Sigmoid colon (tissue), 7 donors: ENCODE measurements around the gene WTAP. TPM values are rescaled to one million over a fixed set of nuclear protein-coding genes. Genes with fewer than 3 reads are reported as not detected.
A peak's percentile ranks its signal among the peaks of the same experiment; 100 is the strongest.

Source experiments
- DNase-seq: peaks from one replicate; pipeline ENCODE4 v3.0.0-alpha.2; 2019
- H3K27ac ChIP-seq, 4 donors: fragments of 200-600 bp; sonication (generic); one replicate each; pipeline ENCODE4 v1.5.1; 2016 to 2019; ENCODE audit warnings: mild to moderate bottlenecking in 1 of 4
- H3K27me3 ChIP-seq, 3 donors: fragments of 200-600 bp; sonication (generic); one replicate each; pipeline ENCODE4 v1.5.1; 2019; ENCODE audit warnings: mild to moderate bottlenecking in 1 of 3
- H3K36me3 ChIP-seq, 4 donors: fragments of 200-600 bp; sonication (generic); one replicate each; pipeline ENCODE4 v1.5.1; 2016 to 2019
- H3K4me1 ChIP-seq, 4 donors: fragments of 200-600 bp; sonication (generic); one replicate each; pipeline ENCODE4 v1.5.1; 2017 to 2019
- H3K4me3 ChIP-seq, 4 donors: fragments of 200-600 bp; sonication (generic); one replicate each; pipeline ENCODE4 v1.5.1; 2017 to 2019; ENCODE audit warnings: mild to moderate bottlenecking in 2 of 4, moderate library complexity in 1 of 4
- H3K9me3 ChIP-seq, 4 donors: fragments of 200-600 bp in 3 of 4; sonication (generic) in 3 of 4; one replicate each; pipeline versions ENCODE4 v1.5.1 to v1.6.1; 2013 to 2019
- EP300 ChIP-seq, 4 donors: sonication (generic); formaldehyde crosslinking; IDR thresholded peaks; one replicate each; pipeline ENCODE4 v1.6.1; 2017; ENCODE audit warnings: antibody characterized with exemption in 4 of 4
- POLR2A ChIP-seq, 2 donors: fragments of 450-650 bp; IDR thresholded peaks; one replicate each; pipeline ENCODE4 v1.6.1; 2016; ENCODE audit warnings: antibody characterized with exemption in 2 of 2, mild to moderate bottlenecking in 2 of 2, moderate library complexity in 2 of 2
- POLR2AphosphoS5 ChIP-seq, 4 donors: sonication (generic); formaldehyde crosslinking; IDR thresholded peaks; one replicate each; pipeline ENCODE4 v1.6.1; 2017; ENCODE audit warnings: antibody characterized with exemption in 4 of 4
- WGBS, 2 donors: extraction: QIAGEN DNeasy Blood & Tissue Kit; methylation state at CpG; one replicate each; pipeline ENCODE4 v1.1.7; 2013; 5-methylcytosine and 5-hydroxymethylcytosine counted together
- intact Hi-C: fragments of 100-400 bp; cut with DNase I; formaldehyde crosslinking; loops from one replicate; pipeline ENCODE4 v1.15.1; 2023
- polyA plus RNA-seq, 3 donors: library from polyadenylated mRNA; stranded (reverse); fragments of 200-250 nt; gene quantifications; one replicate each; pipeline ENCODE4 v1.2.3, GENCODE V29; 2013
- total RNA-seq, 4 donors: library from RNA; depleted of rRNA; stranded (reverse); fragments of >200 nt; gene quantifications; one replicate each; pipeline ENCODE4 v1.1.0, GENCODE V29; 2016
- TF ChIP-seq, protein P1 (sequence below), 4 experiments: fragments of 450-650 bp in 3 of 4; fragments of 200-600 bp in 1 of 4; IDR thresholded peaks; one replicate each; pipeline ENCODE4 v1.5.1; 2016 to 2019; ENCODE audit warnings: antibody characterized with exemption in 4 of 4, mild to moderate bottlenecking in 3 of 4, moderate library complexity in 2 of 4
- donor health status: healthy with polysubstance abuse.
- donor health status: Bipolar disorder and iron deficiency.
- donor health status: healthy.

Gene WTAP
- total and polyA plus RNA-seq, 7 donors = 55.9 to 93.8 (median 71.7) TPM

DNA sequence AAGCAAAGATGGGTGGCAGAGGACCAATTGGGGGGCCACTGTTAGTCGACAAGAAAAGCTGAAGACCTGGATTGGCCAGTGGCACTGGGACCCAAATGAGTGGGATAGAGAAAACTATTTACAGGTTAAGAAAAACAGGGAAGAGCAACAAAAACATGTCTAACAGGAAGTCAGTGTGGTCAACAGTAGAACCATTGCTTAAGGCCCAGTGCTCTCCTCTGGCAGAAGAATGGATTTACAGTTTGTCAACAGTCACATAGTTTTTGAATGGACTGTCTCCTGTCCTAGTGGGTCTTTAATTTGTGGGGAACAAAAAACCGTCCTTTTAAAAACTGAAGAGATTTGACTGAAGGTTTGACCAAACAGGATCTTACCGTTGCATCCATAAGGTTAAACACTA is 12.1 kb upstream of the WTAP start:
- H3K9me3 ChIP-seq = no peaks in the 10 kb centered on the region
- no peak for DNase-seq
- intact Hi-C loops = no loop called here
- H3K4me1 ChIP-seq = peaks cover 0 to 34% (median 32%) of the 10 kb centered on the region in 4 donors
- TF ChIP-seq POLR2A (IDR thresholded peaks at IDR 0.05) (no peak), POLR2AphosphoS5 (IDR thresholded peaks at IDR 0.05) (no peak), EP300 (IDR thresholded peaks at IDR 0.05) (no peak)
- TF ChIP-seq, protein P1, sequence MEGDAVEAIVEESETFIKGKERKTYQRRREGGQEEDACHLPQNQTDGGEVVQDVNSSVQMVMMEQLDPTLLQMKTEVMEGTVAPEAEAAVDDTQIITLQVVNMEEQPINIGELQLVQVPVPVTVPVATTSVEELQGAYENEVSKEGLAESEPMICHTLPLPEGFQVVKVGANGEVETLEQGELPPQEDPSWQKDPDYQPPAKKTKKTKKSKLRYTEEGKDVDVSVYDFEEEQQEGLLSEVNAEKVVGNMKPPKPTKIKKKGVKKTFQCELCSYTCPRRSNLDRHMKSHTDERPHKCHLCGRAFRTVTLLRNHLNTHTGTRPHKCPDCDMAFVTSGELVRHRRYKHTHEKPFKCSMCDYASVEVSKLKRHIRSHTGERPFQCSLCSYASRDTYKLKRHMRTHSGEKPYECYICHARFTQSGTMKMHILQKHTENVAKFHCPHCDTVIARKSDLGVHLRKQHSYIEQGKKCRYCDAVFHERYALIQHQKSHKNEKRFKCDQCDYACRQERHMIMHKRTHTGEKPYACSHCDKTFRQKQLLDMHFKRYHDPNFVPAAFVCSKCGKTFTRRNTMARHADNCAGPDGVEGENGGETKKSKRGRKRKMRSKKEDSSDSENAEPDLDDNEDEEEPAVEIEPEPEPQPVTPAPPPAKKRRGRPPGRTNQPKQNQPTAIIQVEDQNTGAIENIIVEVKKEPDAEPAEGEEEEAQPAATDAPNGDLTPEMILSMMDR (IDR thresholded peaks at IDR 0.05) = no peak
- H3K4me3 ChIP-seq = no peak overlapping the region
- H3K36me3 ChIP-seq = no peaks in the 10 kb centered on the region
- 77 to 78% methylated on average over 3 of the region's 3 CpGs for WGBS, 2 donors
- peak overlapping the region; percentile 82 to 90 (median 86) for H3K27ac ChIP-seq
- no peaks in the 10 kb centered on the region for H3K27me3 ChIP-seq

DNA sequence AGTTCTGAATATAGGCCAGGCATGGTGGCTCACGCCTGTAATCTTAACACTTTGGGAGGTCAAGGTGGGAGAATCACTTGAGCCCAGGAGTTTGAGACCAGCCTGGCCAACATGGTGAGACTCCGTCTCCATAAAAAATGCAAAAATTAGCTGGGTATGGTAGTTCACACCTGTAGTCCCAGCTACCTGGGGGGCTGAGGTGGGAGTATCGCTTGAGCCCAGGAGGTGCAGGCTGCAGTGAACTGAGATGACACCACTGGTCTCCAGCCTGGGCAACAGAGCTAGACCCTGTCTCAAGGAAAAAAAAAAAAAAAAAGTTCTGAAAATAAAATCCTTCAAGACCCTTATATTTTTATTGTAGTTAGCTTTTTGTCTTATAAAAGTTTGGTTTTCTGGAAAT is 11.7 kb upstream of the WTAP start:
- Histone ChIP-seq H3K4me1 (peaks cover 0 to 34% (median 32%) of the 10 kb centered on the region in 4 donors), H3K9me3 (no peaks in the 10 kb centered on the region), H3K4me3 (no peak overlapping the region), H3K27ac (peak overlapping the region; percentile 82 to 90 (median 86)), H3K36me3 (no peaks in the 10 kb centered on the region), H3K27me3 (no peaks in the 10 kb centered on the region)
- no peak for DNase-seq
- TF ChIP-seq POLR2AphosphoS5 (IDR thresholded peaks at IDR 0.05) (no peak), POLR2A (IDR thresholded peaks at IDR 0.05) (no peak), EP300 (IDR thresholded peaks at IDR 0.05) (no peak)
- TF ChIP-seq, protein P1 (IDR thresholded peaks at IDR 0.05) = no peak
- intact Hi-C loops = loop anchor here (2.0 kb wide), 1 partner anchor 15 kb away; no protein-coding TSS in a partner anchor
- 97 to 99% methylated on average over 3 of the region's 3 CpGs for WGBS, 2 donors

DNA sequence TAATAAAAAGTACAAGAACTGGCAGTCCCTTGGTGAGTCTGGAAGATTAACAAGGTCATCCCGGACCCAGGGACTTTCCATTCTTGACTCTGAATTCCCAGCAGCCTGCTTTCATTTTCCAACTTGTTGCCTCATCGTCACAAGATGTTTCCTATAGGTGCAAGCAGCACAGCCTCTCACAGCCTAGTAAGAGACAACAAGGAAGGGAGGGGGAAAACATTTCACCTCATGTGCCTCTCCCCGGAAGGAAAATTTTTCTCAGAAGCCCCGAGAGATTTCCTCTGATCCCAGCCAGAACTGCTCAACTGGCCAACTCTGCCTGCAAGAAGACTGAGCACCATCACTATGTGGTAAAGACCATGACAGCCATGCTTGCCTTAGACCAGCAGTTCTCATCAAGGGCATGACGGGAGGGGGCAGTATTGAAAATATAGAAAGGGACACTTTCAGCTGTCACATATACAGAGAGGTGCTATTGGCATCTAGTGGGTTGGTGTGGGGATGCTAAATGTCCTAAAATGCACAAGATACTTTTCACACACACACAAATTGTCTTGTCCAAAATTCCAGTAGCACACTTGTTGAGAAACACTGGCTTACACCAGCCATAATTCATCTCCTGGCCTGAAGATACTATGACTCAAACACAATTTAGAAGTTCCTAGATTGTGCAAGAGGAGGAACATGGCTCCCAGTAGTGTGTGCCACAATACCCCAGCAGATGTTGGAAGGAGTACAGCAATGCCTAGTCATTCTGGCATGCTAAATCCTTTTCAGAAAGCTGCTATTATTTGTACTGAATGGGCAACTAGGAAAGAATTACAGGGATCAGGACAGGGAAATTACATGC is 10.8 kb upstream of the WTAP start:
- no peaks in the 10 kb centered on the region for H3K9me3 ChIP-seq
- TF ChIP-seq POLR2A (IDR thresholded peaks at IDR 0.05) (no peak), EP300 (IDR thresholded peaks at IDR 0.05) (peak; percentile 19 to 91 (median 66)), POLR2AphosphoS5 (IDR thresholded peaks at IDR 0.05) (peak; percentile 78 to 89 (median 86))
- TF ChIP-seq, protein P1 (IDR thresholded peaks at IDR 0.05) = no peak
- peaks cover 0 to 34% (median 32%) of the 10 kb centered on the region in 4 donors for H3K4me1 ChIP-seq
- H3K36me3 ChIP-seq = no peaks in the 10 kb centered on the region
- DNase-seq = peak; percentile 89
- intact Hi-C loops = loop anchor here (2.0 kb wide), 1 partner anchor 16 kb away; no protein-coding TSS in a partner anchor
- H3K4me3 ChIP-seq = peak overlapping the region in 2 of 4 donors; percentile 13 to 22
- H3K27ac ChIP-seq = peak overlapping the region; percentile 82 to 90 (median 86)
- H3K27me3 ChIP-seq = no peaks in the 10 kb centered on the region
- 61 to 72% methylated on average over 5 of the region's 5 CpGs for WGBS, 2 donors

DNA sequence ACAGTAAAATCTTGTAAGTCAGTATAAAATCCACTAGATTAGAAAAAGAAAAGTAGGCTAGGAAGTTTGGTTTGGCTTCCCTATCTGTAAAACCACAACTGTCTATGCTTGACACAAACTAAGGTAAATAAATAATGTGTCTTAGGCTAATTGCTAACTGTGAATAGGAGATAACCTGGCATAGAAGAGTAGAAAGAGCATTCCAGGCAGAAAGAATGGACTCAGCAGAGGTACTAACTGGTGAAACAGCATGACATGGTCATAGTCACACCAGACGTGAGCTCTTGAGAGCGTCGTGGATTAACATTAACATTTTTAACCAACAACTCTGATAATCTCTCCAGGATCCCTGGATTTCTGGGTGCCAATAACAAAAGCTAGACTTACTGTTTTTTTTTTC is 8.7 kb upstream of the WTAP start:
- intact Hi-C loops = no loop called here
- DNase-seq = no peak
- Histone ChIP-seq H3K27ac (peak overlapping the region in 1 of 4 donors; percentile 90), H3K27me3 (no peaks in the 10 kb centered on the region), H3K36me3 (no peaks in the 10 kb centered on the region), H3K4me3 (no peak overlapping the region), H3K4me1 (peaks cover 0 to 34% (median 32%) of the 10 kb centered on the region in 4 donors), H3K9me3 (no peaks in the 10 kb centered on the region)
- WGBS, 2 donors = 74 to 81% methylated on average over 3 of the region's 3 CpGs
- TF ChIP-seq, protein P1 (IDR thresholded peaks at IDR 0.05) = no peak
- no peak for TF ChIP-seq EP300 (IDR thresholded peaks at IDR 0.05)
- no peak for TF ChIP-seq POLR2AphosphoS5 (IDR thresholded peaks at IDR 0.05)
- no peak for TF ChIP-seq POLR2A (IDR thresholded peaks at IDR 0.05)
